ENCODE data around the gene WDR26.
"Not testable (repeated sequence)": the region's sequence is repeated elsewhere in the genome, so short reads cannot be mapped to it uniquely, and the experiment has no call there.

The WDR26 gene

DNA sequence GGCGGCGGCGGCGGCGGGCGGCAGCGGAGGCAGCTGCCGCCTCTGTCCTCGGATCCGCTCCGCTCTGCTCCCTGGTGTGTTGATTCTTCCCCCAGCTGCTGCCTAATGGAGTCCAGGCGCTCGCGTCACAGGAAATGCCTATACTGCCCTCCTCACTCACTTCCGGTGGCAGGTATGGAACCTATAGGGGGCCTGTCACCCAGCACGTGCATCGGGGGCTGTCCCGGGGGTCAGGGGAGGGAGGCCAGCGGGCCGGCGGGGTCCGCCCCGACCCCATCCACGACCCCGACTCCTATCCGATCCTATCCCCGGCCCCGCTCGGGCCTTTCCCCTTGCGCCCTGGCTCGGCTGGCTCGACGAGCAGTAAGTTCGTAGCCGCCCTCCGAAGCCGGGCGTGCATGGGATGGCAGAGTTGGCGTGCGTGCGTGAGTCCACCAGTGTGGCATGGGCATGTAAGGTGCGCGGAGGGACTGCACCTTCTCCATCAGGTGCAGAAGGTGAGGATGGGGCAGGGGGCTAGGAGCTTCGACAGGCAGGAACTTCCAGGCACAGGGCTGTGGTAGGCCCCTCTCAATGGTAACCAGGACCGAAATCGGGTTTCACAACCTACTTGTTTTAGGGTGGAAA lies at the start of gene WDR26:
TSS of gene WDR26 (minus strand) at position 107 of the 627 bp plus-strand sequence.
- no peak for DNase-seq (ENCODE audit: low read depth)

DNA sequence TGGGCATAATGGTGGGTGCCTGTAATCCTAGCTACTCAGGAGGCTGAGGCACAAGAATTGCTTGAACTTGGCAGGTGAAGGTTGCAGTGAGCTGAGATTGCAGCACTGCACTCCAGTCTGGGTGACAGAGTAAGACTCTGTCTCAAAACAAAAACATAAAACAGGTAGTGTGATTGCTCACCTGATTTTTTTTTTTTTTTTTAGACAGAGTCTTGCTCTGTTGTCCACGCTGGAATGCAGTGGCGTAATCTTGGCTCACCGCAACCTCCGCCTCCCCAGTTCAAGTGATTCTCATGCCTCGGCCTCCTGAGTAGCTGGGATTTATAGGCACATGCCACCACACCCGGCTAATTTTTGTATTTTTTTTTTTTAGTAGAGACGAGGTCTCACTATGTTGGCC lies 48.6 kb upstream of the WDR26 start:
- DNase-seq (ENCODE audit: low read depth) = not testable (repeated sequence)

DNA sequence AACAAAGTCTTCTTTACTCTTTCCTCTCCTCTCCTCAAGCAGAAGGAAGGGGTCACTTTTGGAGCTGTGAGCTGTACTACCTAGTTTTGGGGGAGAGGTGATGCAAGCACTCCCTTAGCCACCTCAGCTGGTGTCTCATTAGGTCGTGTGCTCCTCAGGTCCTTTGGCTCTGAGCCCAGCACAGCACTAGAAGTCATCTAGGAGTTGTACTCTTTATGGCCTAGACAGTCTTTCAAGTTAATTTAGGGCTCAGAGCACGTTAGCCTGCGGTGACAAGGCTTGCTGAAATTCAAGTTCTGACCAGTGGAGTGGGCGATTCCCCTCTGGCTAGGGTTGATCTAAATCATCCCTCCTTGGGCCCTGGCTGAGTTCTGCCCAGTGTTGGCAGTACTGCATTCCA lies 48.0 kb upstream of the WDR26 start:
- DNase-seq (ENCODE audit: low read depth) = no peak

DNA sequence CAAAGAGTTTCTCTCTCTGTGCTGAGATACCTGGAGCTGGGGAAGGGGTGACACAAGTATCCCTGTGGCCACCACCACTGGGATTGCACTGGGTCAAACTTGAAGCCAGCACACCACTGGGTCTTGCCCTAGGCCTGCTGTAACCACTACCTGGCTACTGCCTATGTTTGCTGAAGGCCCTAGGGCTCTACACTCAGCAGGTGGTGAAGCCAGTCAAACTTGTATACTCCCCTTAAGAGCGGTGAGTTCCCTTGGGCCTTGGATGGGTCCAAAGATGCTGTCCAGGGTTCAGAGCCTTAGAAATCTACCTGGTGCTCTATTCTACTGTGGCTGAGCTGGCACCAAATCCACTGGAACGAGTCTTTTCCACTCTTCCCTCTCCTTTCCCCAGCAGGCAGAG lies 47.0 kb upstream of the WDR26 start:
- no peak for DNase-seq (ENCODE audit: low read depth)

DNA sequence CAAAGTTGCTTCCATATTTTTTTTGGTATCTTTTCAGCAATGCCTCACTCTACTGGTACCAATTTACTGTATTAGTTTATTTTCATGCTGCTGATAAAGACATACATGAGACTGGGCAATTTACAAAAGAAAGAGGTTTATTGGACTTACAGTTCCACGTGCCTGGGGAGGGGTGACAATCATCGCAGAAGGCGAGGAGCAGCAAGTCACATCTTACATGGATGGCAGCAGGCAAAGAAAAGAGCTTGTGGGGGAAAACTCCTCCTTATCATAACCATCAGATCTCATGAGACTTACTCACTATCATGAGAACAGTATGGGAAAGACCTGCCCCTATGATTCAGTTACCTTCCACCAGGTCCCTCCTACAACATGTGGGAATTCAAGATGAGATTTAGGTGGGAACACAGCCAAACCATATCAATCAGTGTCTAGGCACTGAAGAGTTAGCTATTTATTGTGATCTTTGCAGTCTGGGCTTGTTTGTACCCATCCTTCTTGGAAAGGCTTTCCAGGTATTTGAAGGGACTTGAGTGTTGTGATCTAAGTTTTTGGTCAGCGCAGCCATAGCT lies 46.4 kb upstream of the WDR26 start:
- DNase-seq (ENCODE audit: low read depth) = not testable (repeated sequence)

DNA sequence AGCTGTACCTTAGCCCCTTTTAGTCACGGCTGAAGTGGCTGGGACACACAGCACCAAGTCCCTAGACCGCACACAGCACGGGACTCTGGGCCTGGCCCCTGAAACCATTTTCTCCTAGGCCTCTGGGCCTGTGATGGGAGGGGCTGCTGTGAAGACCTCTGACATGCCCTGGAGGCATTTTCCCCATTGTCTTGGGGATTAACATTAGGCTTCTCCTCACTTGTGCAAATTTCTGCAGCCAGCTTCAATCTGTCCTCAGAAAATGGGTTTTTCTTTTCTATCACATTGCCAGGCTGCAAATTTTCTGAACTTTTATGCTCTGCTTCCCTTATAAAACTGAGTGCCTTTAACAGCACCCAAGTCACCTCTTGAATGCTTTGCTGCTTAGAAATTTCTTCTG lies 45.6 kb upstream of the WDR26 start:
- DNase-seq (ENCODE audit: low read depth) = not testable (repeated sequence)

DNA sequence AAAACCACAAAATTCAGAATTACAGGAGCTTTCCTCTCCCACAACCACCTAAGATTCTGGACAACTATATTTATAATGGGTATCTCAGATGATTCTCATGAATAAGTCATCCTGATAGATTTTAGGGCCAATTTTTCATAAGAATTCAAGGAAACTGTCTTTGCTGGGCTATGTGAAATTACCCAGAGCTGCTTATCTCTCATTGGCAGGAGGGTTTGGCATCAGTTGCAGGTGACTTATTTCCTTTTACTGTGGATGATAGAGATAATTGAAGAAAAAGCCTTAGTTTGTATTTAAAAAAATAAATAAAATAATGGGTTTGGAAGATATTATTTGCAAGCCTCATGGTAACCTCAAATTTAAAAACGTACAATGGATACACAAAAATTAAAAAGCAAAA lies 38.2 kb upstream of the WDR26 start:
- no peak for DNase-seq (ENCODE audit: low read depth)

DNA sequence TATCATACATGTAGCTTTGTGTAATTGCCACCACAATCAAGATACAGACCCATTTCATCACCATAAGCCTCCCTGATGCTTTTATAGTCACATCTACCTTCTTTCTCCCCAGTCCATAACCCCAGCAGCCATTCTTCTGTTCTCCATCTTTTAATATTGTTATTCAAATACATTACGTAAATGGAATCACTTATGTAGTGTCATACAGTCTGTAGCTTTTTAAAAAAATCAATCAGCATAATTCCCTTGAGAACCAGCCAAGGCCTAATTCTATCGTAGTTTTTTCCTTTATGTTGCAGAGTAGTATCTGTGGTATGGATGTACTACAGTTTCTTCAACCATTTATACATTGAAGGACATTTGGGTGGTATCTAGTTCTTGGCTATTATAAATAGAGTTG lies 31.6 kb upstream of the WDR26 start:
- no peak for DNase-seq (ENCODE audit: low read depth)

DNA sequence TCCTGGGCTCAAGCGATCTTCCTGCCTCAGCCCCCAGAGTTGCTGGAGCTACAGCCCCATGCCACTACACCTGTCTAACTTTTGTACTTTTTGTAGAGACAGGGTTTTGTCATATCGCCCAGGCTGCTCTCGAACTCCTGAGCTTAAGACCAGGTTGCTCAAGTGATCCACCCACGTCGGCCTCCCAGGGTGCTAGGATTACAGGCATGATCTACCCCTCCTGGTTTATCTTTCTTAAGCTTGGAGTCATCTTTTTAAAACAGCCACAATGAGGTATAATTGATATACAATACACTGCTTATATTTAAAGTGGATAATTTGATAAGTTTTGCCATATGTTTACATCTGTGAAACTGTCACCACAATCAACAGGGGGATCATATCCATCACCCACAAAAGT lies 25.4 kb upstream of the WDR26 start:
- DNase-seq (ENCODE audit: low read depth) = no peak

DNA sequence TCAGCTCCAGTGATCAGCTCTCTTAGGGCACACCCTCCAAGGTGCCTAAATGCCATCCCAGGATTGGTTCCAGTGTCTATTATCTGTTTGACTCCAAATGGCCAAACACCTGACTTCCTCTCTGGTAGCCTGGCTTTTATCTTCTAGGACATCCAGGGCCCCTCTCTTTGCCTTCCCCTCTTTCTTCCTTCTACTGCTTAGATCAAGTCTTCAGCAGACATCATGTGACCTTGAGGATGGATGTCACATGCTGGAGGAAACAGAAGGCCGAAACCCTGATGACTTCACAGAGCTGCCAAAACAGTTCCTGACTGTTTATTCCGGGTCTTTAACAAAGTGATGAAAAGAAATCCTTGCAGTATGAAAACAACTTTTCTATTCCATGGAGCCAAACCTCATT lies 24.4 kb upstream of the WDR26 start:
- no peak for DNase-seq (ENCODE audit: low read depth)

DNA sequence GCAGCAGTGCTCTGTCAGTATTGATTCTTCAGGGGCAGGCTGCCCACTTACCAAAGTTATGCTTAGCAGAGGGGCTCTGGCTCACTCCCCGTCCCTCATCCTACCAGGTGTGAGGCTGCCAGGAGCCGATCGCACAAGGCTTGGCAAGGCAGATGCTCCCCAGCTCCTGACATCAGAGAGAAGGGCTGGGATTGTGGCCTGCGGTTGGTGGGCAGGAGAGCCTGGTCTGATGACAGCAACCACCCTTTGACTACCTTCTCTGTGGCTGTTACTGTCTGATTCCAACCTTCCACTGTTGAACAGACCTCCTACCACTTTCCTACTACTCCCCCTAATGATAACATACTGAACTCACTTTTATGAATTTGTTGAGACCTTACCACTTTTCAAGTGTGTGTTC lies 23.7 kb upstream of the WDR26 start:
- no peak for DNase-seq (ENCODE audit: low read depth)

DNA sequence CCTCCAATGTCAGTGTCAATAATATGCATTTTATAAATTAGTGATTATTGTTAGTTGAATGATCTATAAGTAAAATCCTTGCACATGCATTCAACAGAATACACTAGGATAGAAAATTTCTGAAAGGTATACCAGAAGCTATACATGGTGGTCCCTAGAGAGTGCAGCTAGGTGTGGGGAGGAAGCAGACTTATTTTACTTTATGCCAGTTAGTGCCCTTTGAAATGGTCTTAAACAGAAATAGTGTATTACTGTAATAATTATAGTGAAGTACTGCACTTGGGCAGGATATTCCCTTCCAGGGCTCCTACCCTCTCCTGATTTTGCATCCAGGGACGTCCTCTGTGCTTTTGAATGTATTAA lies 23.2 kb upstream of the WDR26 start:
- no peak for DNase-seq (ENCODE audit: low read depth)

DNA sequence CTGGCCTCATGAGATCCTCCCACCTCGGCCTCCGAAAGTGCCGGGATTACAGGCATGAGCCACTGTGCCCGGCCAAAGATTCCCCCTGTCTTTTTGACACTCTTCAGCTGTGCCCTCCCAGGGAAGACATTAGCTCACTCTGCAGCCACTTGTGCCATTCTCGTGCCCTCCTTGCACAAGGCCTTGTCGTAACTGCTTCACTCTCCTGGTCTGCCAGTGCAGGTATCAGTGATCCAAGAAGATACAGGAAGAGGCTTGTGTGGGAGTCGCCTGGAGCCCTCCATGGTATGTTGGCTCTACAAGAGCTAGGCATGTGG lies 22.0 kb upstream of the WDR26 start:
- DNase-seq (ENCODE audit: low read depth) = no peak

DNA sequence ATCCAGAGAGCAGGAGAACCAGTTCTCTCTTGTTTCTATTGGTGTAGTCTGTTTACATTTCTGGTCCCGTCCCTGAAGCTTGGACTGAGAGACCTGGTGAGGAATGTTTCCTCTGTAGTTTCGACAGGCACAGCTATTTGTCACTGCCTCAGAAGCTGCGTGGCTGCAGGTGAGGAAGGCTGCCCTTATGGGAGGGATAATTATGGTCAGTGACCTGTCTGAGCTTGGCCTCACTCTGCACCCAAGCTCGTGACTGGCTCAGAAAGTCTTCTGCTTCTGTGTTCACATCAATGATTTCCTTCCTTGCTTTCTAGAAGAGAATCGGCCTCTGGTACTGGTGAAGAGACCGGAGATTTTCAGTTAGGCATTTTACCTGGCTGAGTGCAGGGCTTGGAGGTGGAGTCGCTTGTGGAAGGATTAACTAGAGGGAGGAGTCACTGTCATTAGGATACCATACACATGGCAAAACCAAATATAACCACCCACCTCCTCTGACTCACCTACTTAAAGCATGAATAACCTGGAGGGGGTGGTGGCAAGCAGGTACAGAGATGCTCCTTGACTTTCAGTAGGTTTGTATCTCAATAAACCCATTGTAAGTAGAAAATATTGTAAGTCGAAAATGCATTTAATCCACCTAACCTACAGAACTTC lies 19.9 kb upstream of the WDR26 start:
- no peak for DNase-seq (ENCODE audit: low read depth)

DNA sequence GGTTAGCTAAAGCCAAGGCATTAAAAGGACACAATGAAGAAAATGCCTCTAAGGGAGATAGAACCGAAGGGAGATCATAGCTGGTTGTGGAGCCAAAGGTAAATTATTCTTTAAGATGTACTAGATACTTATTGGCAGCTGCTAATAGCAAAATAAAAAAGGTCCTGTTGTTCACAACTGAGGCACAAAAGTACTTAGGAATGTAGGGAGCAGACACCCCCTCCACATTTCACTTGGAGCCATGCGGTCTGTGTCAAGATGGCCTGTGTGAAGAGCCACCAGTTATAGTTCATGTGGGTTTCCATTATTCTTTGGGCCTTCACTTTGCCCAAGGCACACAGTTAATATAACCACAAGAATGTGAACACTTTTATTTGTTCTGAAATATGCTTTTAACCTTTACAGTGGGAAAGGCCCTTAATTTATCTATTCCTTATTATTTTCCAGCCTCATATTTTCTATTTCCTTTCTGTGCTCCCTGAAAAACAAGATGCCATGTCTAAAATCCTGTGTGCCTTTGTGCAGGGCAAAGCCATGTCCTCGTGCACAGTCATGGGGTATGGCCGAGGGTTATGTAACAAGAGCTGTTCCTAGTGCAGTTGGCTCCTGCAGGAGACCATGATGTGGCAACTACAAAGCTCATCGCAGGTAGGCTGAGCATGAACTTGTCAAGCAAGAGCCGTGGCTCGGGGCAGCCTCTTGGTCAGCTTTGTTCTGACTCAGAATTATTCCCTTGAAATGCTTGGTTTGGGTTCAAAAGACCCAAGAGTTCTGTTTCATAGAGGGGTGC lies 16.2 kb upstream of the WDR26 start:
- no peak for DNase-seq (ENCODE audit: low read depth)

DNA sequence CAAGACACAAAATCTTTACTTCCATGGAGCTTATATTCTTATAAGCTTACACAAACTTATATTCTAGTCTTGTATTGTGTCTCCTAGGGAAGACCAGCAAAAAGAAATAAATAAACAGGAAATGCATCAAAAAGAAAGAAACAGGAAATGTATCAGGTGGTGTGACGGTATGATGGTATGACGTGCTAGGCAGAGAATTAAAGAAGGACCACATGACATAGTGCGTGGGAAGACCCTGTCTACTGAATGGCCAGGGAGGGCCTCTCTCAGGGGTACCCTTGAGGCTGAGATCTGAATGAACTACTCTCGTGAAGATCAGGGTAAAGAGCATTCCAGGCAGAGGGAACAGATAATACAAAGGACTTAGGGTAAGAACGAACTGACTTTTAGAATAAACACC lies 15.6 kb upstream of the WDR26 start:
- no peak for DNase-seq (ENCODE audit: low read depth)

DNA sequence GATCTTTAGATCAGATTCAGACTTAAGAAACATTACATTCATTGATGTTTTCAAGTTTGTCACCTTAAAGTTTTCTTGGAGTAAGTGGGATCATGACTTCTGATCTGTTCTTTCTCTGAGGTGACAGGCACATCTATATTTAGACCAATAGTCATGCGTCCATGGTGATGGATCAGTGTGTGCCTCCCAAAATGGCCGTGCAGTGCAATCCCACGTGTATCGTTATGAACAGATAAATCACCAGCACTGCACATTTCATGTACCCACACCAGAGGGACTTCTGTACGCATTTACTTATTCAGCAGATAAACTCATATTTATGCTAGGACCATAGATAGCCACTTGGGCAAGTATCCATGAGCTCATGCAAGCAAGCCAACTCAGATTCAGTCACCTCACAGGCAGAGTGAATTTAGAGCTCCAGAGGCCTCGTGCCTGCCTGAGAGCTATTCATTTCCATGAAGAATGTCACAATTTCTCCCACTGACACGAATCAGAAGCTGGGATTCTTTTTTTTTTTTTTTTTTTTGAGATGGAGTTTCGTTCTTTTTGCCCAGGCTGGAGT lies 13.9 kb upstream of the WDR26 start:
- DNase-seq (ENCODE audit: low read depth) = no peak

DNA sequence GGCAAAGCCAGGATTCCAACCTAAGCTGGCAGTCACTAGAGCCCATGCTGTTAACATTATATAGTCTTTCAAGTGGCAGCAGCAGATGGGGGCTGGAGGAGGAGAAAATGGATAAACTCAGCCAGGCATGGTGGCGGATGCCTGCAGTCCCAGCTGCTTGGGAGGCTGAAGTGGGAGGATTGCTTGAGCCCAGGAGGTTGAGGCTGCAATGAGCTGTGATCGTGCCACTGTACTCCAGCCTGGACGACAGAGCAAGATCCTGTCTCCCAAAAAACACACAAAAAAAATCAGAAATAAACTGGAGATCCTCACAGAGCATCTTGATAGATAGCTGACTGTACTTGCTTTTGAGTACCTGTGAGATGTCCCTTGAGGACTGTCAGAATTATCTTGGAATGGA lies 13.4 kb upstream of the WDR26 start:
- DNase-seq (ENCODE audit: low read depth) = no peak

DNA sequence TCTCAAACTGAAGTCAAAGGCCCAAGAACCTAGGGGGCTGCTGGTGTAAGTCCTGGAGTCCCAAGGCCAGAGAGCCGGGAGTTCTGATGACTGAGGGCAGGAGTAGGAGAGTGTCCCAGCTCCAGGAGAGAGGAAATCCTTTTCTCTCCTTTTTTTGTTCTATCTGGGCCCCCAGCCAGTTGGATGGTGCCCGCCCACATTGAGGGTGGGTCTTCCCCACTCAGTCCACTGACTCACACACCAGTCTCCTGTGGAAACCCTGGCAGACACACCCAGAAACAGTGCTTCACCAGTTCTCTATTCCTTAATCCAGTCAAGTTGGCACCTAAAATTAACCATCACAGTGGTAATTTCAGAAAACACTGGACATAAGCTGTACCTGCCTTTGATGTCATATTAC lies 12.7 kb upstream of the WDR26 start:
- DNase-seq (ENCODE audit: low read depth) = no peak

DNA sequence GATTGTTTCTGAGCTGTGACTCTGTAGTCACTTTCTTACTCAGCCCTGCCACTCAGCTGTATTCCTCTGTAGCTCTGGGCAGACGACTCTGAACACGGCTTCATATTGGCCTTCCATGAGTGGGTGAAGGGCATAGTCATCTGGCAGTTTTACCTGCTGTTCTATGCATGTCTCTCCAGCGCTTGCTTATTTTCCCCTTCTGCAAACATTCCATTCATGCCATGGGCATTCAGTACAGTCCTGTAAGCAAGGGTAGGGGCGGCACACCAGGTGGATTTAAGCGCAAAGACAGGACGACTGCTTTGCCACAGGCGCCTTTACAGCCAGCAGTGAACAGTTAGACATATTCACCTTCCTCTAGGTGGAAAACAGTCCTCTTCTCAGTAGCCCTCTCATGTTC lies 4.4 kb upstream of the WDR26 start:
- DNase-seq (ENCODE audit: low read depth) = no peak

DNA sequence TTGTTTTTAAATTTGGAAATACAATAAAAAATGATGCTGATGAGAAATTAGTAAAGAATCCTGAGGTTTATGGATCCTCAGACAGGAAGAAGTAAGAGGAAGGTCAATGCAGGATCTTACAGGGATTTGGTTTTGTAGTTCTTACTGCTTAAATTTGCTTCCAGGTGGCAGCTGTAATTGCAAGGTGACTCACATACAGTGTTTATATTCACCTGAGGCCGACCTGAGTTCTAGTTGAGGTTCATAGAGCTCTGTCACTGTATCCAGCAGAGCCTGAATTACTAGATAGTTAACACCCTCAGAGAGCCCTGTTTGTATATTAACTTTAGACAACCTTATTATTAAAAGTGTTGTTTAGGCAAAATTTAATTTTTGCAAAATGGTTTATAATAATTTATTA lies 1.4 kb upstream of the WDR26 start:
- DNase-seq (ENCODE audit: low read depth) = no peak

DNA sequence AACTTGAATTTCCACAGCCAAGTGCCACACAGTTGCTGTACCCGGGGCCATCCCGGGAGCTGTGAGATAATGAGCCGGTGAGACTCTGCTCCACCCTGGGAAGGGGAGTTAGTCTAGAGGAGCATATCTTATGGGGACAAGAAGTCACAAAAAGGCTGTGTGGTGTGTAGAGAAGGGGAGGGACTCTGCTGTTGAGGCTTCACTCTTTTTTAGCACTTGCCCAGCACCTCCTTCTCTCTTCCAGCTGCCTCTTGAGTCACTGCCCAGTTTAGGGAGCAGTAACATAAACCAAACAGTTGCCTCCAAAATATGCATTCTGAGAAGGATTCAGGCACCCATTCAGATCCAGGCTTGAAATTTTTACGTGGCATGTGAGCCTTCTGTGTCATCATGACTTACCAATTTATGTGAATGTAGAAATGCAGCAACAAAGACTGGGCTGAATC lies 744 bp upstream of the WDR26 start:
- DNase-seq (ENCODE audit: low read depth) = no peak

Measured in HS-27A (cell line).